Measurements from ENCODE around the gene AHSG.

Gene AHSG

GRCh38 chr3:186622651-186623310, 9.9 kb downstream of the AHSG start:
- Histone ChIP-seq H3K27ac (no peak overlapping the region), H3K4me3 (no peak overlapping the region)
- TF ChIP-seq, protein P1, sequence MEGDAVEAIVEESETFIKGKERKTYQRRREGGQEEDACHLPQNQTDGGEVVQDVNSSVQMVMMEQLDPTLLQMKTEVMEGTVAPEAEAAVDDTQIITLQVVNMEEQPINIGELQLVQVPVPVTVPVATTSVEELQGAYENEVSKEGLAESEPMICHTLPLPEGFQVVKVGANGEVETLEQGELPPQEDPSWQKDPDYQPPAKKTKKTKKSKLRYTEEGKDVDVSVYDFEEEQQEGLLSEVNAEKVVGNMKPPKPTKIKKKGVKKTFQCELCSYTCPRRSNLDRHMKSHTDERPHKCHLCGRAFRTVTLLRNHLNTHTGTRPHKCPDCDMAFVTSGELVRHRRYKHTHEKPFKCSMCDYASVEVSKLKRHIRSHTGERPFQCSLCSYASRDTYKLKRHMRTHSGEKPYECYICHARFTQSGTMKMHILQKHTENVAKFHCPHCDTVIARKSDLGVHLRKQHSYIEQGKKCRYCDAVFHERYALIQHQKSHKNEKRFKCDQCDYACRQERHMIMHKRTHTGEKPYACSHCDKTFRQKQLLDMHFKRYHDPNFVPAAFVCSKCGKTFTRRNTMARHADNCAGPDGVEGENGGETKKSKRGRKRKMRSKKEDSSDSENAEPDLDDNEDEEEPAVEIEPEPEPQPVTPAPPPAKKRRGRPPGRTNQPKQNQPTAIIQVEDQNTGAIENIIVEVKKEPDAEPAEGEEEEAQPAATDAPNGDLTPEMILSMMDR (IDR thresholded peaks at IDR 0.05) = no peak
- no peak for DNase-seq (ENCODE audit: low spot score)

- DNase-seq (ENCODE audit: low spot score) = no peak
- TF ChIP-seq, protein P1 (IDR thresholded peaks at IDR 0.05) = no peak
- Histone ChIP-seq H3K4me3 (no peak overlapping the region), H3K27ac (no peak overlapping the region)
These were observed 11.7 kb downstream of the AHSG start for GRCh38 chr3:186624598-186624997.

GRCh38 chr3:186625600-186626042, 12.8 kb downstream of the AHSG start:
- no peak for DNase-seq (ENCODE audit: low spot score)
- Histone ChIP-seq H3K27ac (no peak overlapping the region), H3K4me3 (no peak overlapping the region)
- TF ChIP-seq, protein P1 (IDR thresholded peaks at IDR 0.05) = no peak

GRCh38 chr3:186626254-186626847, 13.5 kb downstream of the AHSG start:
- TF ChIP-seq, protein P1 (IDR thresholded peaks at IDR 0.05) = no peak

DNA sequence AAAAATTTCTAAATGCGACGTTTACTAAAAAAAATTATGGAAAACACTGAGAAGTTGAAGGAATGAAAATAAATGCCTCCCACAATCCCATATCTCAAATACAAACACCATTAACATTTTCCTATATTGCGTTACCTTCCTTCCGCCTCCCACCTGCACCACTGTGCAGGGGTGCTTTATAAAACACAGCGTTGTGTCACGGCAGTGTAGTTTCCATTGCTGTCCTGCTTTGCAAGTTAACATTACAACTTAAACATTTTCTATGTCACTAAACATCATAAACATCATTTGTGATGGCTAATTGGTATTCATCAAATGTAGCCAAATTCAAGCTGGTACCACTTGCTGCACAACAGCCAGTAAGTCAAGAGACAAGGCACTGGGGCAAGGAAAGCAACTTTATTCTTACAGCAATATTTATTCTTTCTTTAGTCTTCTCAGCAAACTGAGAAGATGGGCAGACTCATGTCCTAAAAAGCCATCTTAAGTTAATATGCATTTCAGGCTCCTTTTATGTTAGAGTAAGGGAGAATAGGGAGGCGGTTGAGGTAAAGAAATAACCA, 15.1 kb downstream of the AHSG start:
- Histone ChIP-seq H3K4me3 (no peak overlapping the region), H3K27ac (no peak overlapping the region)
- DNase-seq (ENCODE audit: low spot score) = no peak
- TF ChIP-seq, protein P1 (IDR thresholded peaks at IDR 0.05) = no peak

More at GRCh38 chr3:186626254-186626847, 13.5 kb downstream of the AHSG start:
- Histone ChIP-seq H3K27ac (no peak overlapping the region), H3K4me3 (no peak overlapping the region)
- no peak for DNase-seq (ENCODE audit: low spot score)

DNA sequence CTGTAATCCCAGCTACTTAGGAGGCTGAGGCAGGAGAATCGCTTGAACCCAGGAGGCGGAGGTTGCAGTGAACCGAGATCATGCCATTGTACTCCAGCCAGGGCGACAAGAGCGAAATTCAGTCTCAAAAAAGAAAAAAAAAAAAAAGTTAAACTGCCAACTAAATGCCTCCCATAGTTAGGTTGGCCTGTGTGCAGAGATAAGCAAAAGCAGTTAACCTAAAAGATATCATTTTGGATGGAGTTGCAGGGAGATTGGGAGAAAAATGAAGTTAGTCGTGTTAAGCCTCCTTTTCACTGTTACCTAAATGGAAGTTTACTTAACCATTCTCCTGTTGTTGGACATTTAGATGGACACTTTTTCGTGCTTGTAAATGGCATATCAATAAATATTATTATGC, 15.9 kb downstream of the AHSG start:
- no peak for DNase-seq (ENCODE audit: low spot score)
- Histone ChIP-seq H3K27ac (no peak overlapping the region), H3K4me3 (no peak overlapping the region)
- TF ChIP-seq, protein P1 (IDR thresholded peaks at IDR 0.05) = no peak

Data from coronary artery (tissue), 2 donors.